Muscle layer of colon (tissue), 2 donors: Measurements from ENCODE around the gene SPRR2A.

Experiments
- H3K27ac ChIP-seq: one replicate; pipeline ENCODE4 v1.7.0; 2013; ENCODE audit warnings: low read depth, mild to moderate bottlenecking, low read length, moderate library complexity
- H3K27me3 ChIP-seq, 2 donors: one replicate each; pipeline ENCODE4 v1.7.0; 2013; ENCODE audit warnings: low read length in 2 of 2, mild to moderate bottlenecking in 2 of 2; ENCODE audit not compliant: insufficient read depth in 2 of 2, control insufficient read depth in 1 of 2
- H3K36me3 ChIP-seq: one replicate; pipeline ENCODE4 v1.7.0; 2013; ENCODE audit warnings: mild to moderate bottlenecking, low read length; ENCODE audit not compliant: insufficient read depth
- H3K4me1 ChIP-seq: one replicate; pipeline ENCODE4 v1.7.0; 2013; ENCODE audit warnings: mild to moderate bottlenecking, low read length; ENCODE audit not compliant: insufficient read depth
- H3K4me3 ChIP-seq, 2 donors: one replicate each; pipeline ENCODE4 v1.7.0; 2013; ENCODE audit warnings: low read length in 2 of 2, low read depth in 1 of 2, mild to moderate bottlenecking in 1 of 2, moderate library complexity in 1 of 2
- H3K9ac ChIP-seq: one replicate; pipeline ENCODE4 v1.7.0; 2013; ENCODE audit warnings: low read length
- H3K9me3 ChIP-seq: one replicate; pipeline ENCODE4 v1.7.0; 2013; ENCODE audit warnings: mild to moderate bottlenecking, low read length
- donor health status: abdominal sarcoma.
- donor health status: Adenocarcinoma of cecum.

SPRR2A gene

GRCh38 chr1:153057375-153057774 lies at the start of gene SPRR2A:
Gene SPRR2A (minus strand): TSS chr1:153057512. CDS start chr1:153056735, 777 bp downstream.
- H3K9ac ChIP-seq, result no peak within 1 kb of the TSS
- no peaks in the 10 kb centered on the region for H3K27me3 ChIP-seq
- H3K4me3 ChIP-seq, result no peak within 1 kb of the TSS
- H3K36me3 ChIP-seq, result no peaks in the 10 kb centered on the region
- no peak within 1 kb of the TSS for H3K27ac ChIP-seq
- no peaks in the 10 kb centered on the region for H3K4me1 ChIP-seq
- no peaks in the 10 kb centered on the region for H3K9me3 ChIP-seq

- Histone ChIP-seq H3K9ac (no peak overlapping the region), H3K4me3 (no peak overlapping the region), H3K27ac (no peak overlapping the region), H3K4me1 (no peaks in the 10 kb centered on the region), H3K36me3 (no peaks in the 10 kb centered on the region), H3K27me3 (no peaks in the 10 kb centered on the region), H3K9me3 (no peaks in the 10 kb centered on the region)
Measured at GRCh38 chr1:153100245-153100644, 42.9 kb upstream of the SPRR2A start.

GRCh38 chr1:153099461-153100045 lies 42.2 kb upstream of the SPRR2A start:
- Histone ChIP-seq H3K36me3 (no peaks in the 10 kb centered on the region), H3K9me3 (no peaks in the 10 kb centered on the region), H3K27me3 (no peaks in the 10 kb centered on the region), H3K4me1 (no peaks in the 10 kb centered on the region), H3K27ac (no peak overlapping the region), H3K9ac (no peak overlapping the region), H3K4me3 (no peak overlapping the region)

- Histone ChIP-seq H3K36me3 (no peaks in the 10 kb centered on the region), H3K4me1 (no peaks in the 10 kb centered on the region), H3K9me3 (no peaks in the 10 kb centered on the region), H3K4me3 (no peak overlapping the region), H3K9ac (no peak overlapping the region), H3K27me3 (no peaks in the 10 kb centered on the region), H3K27ac (no peak overlapping the region)
Measured at GRCh38 chr1:153095764-153096163, 38.5 kb upstream of the SPRR2A start.

GRCh38 chr1:153094426-153094825 lies 37.1 kb upstream of the SPRR2A start, which contains the start of gene SPRR2E:
Gene SPRR2E (minus strand): TSS chr1:153094526. CDS start chr1:153093751, 775 bp downstream.
- no peaks in the 10 kb centered on the region for H3K36me3 ChIP-seq
- no peaks in the 10 kb centered on the region for H3K9me3 ChIP-seq
- no peaks in the 10 kb centered on the region for H3K4me1 ChIP-seq
- no peaks in the 10 kb centered on the region for H3K27me3 ChIP-seq
- no peak within 1 kb of the TSS for H3K27ac ChIP-seq
- no peak within 1 kb of the TSS for H3K4me3 ChIP-seq
- no peak within 1 kb of the TSS for H3K9ac ChIP-seq

- Histone ChIP-seq H3K4me1 (no peaks in the 10 kb centered on the region), H3K27ac (no peak overlapping the region), H3K9ac (no peak overlapping the region), H3K27me3 (no peaks in the 10 kb centered on the region), H3K4me3 (no peak overlapping the region), H3K36me3 (no peaks in the 10 kb centered on the region), H3K9me3 (no peaks in the 10 kb centered on the region)
Measured at GRCh38 chr1:153087652-153088051, 30.3 kb upstream of the SPRR2A start.

- Histone ChIP-seq H3K4me3 (no peak overlapping the region), H3K9me3 (no peaks in the 10 kb centered on the region), H3K4me1 (no peaks in the 10 kb centered on the region), H3K27ac (no peak overlapping the region), H3K9ac (no peak overlapping the region), H3K27me3 (no peaks in the 10 kb centered on the region), H3K36me3 (no peaks in the 10 kb centered on the region)
Measured at GRCh38 chr1:153081736-153082135, 24.4 kb upstream of the SPRR2A start.

- Histone ChIP-seq H3K36me3 (no peaks in the 10 kb centered on the region), H3K4me1 (no peaks in the 10 kb centered on the region), H3K27me3 (no peaks in the 10 kb centered on the region), H3K9me3 (no peaks in the 10 kb centered on the region), H3K27ac (no peak overlapping the region), H3K4me3 (no peak overlapping the region), H3K9ac (no peak overlapping the region)
Measured at GRCh38 chr1:153072806-153073726, 15.8 kb upstream of the SPRR2A start.

GRCh38 chr1:153071511-153071910 lies 14.2 kb upstream of the SPRR2A start, which contains the start of gene SPRR2B:
Gene SPRR2B (minus strand): TSS chr1:153071611. CDS start chr1:153070839, 772 bp downstream.
- no peaks in the 10 kb centered on the region for H3K36me3 ChIP-seq
- no peaks in the 10 kb centered on the region for H3K4me1 ChIP-seq
- H3K27ac ChIP-seq, result no peak within 1 kb of the TSS
- no peak within 1 kb of the TSS for H3K4me3 ChIP-seq
- no peaks in the 10 kb centered on the region for H3K9me3 ChIP-seq
- no peak within 1 kb of the TSS for H3K9ac ChIP-seq
- H3K27me3 ChIP-seq, result no peaks in the 10 kb centered on the region

GRCh38 chr1:153070243-153070642 lies 12.9 kb upstream of the SPRR2A start:
- no peaks in the 10 kb centered on the region for H3K27me3 ChIP-seq
- H3K36me3 ChIP-seq, result no peaks in the 10 kb centered on the region
- H3K4me3 ChIP-seq, result no peak overlapping the region
- no peaks in the 10 kb centered on the region for H3K9me3 ChIP-seq
- no peak overlapping the region for H3K27ac ChIP-seq
- no peaks in the 10 kb centered on the region for H3K4me1 ChIP-seq
- no peak overlapping the region for H3K9ac ChIP-seq

GRCh38 chr1:153058826-153059784 lies 1.8 kb upstream of the SPRR2A start:
- H3K9ac ChIP-seq, result no peak overlapping the region
- H3K4me1 ChIP-seq, result no peaks in the 10 kb centered on the region
- H3K36me3 ChIP-seq, result no peaks in the 10 kb centered on the region
- no peaks in the 10 kb centered on the region for H3K9me3 ChIP-seq
- H3K4me3 ChIP-seq, result no peak overlapping the region
- H3K27me3 ChIP-seq, result no peaks in the 10 kb centered on the region
- H3K27ac ChIP-seq, result no peak overlapping the region
